Liver (tissue), 9 donors: Measurements from ENCODE around the gene SOX6. TPM values are rescaled to one million over a fixed set of nuclear protein-coding genes. Genes with fewer than 3 reads are reported as not detected.

ENCODE experiments used
- DNase-seq: peaks from one replicate; pipeline ENCODE4 v3.0.0-alpha.2; 2017; ENCODE audit warnings: low spot score
- H3K27ac ChIP-seq, 2 donors: one replicate each; pipeline ENCODE4 v1.7.0; 2013; ENCODE audit warnings: inconsistent platforms in 2 of 2, low read length in 2 of 2, control low read depth in 1 of 2, low read depth in 1 of 2, mild to moderate bottlenecking in 1 of 2
- H3K27me3 ChIP-seq, 4 donors: one replicate each; pipeline versions ENCODE4 v1.6.1 to v1.7.0; 2013; ENCODE audit warnings: low read length in 3 of 4, inconsistent platforms in 1 of 4, mild to moderate bottlenecking in 1 of 4, moderate library complexity in 1 of 4; ENCODE audit not compliant: control insufficient read depth in 4 of 4, insufficient read depth in 4 of 4
- H3K36me3 ChIP-seq, 4 donors: one replicate each; pipeline versions ENCODE4 v1.6.1 to v1.7.0; 2013; ENCODE audit warnings: low read length in 3 of 4, mild to moderate bottlenecking in 3 of 4, low read depth in 1 of 4, moderate library complexity in 1 of 4; ENCODE audit not compliant: control insufficient read depth in 4 of 4, insufficient read depth in 3 of 4
- H3K4me1 ChIP-seq, 4 donors: one replicate each; pipeline versions ENCODE4 v1.6.1 to v1.7.0; 2013; ENCODE audit warnings: low read length in 3 of 4, mild to moderate bottlenecking in 3 of 4, moderate library complexity in 1 of 4; ENCODE audit not compliant: control insufficient read depth in 4 of 4, insufficient read depth in 4 of 4
- H3K4me3 ChIP-seq, 3 donors: one replicate each; pipeline versions ENCODE4 v1.6.1 to v1.7.0; 2013; ENCODE audit warnings: low read length in 3 of 3, control low read depth in 1 of 3, low read depth in 1 of 3, mild to moderate bottlenecking in 1 of 3
- H3K9ac ChIP-seq, 2 donors: one replicate each; pipeline ENCODE4 v1.7.0; 2013; ENCODE audit warnings: low read length in 2 of 2, mild to moderate bottlenecking in 2 of 2, moderate library complexity in 2 of 2, control low read depth in 1 of 2, low read depth in 1 of 2
- H3K9me3 ChIP-seq, 4 donors: one replicate each; pipeline versions ENCODE4 v1.6.1 to v1.7.0; 2013; ENCODE audit warnings: low read length in 3 of 4; ENCODE audit not compliant: control insufficient read depth in 4 of 4
- FOXA1 ChIP-seq: IDR thresholded peaks from 2 replicates; pipeline ENCODE4 v1.6.1; 2016; ENCODE audit warnings: antibody characterized with exemption
- HNF4A ChIP-seq, 2 donors: conservative IDR thresholded peaks; 2 replicates each; pipeline ENCODE4 v1.6.1; 2016; ENCODE audit warnings: antibody characterized with exemption in 2 of 2, mild to moderate bottlenecking in 2 of 2
- JUND ChIP-seq, 2 donors: IDR thresholded peaks; 2 replicates each; pipeline ENCODE4 v1.6.1; 2016; ENCODE audit warnings: antibody characterized with exemption in 2 of 2
- MAX ChIP-seq: IDR thresholded peaks from 2 replicates; pipeline ENCODE4 v1.6.1; 2016; ENCODE audit warnings: antibody characterized with exemption
- NR2F2 ChIP-seq: IDR thresholded peaks from 2 replicates; pipeline ENCODE4 v1.6.1; 2016; ENCODE audit warnings: antibody characterized with exemption
- RAD21 ChIP-seq, 2 donors: IDR thresholded peaks; 2 replicates each; pipeline ENCODE4 v1.6.1; 2016; ENCODE audit warnings: antibody characterized with exemption in 2 of 2, mild to moderate bottlenecking in 2 of 2
- REST ChIP-seq: IDR thresholded peaks from 2 replicates; pipeline ENCODE4 v1.6.1; 2016; ENCODE audit warnings: antibody characterized with exemption, mild to moderate bottlenecking
- RXRA ChIP-seq, 2 donors: IDR thresholded peaks; 2 replicates each; pipeline ENCODE4 v1.6.1; 2017 to 2018; ENCODE audit warnings: antibody characterized with exemption in 2 of 2, mild to moderate bottlenecking in 1 of 2
- YY1 ChIP-seq: IDR thresholded peaks from 2 replicates; pipeline ENCODE4 v1.6.1; 2016; ENCODE audit warnings: antibody characterized with exemption, mild to moderate bottlenecking
- WGBS: extraction: QIAGEN DNeasy Blood & Tissue Kit; methylation state at CpG from one replicate; pipeline ENCODE4 v1.1.7; 2013; 5-methylcytosine and 5-hydroxymethylcytosine counted together
- polyA plus RNA-seq, 2 donors: library from polyadenylated mRNA; stranded (reverse) in 1 of 2; unstranded in 1 of 2; fragments of 200-250 nt in 1 of 2; fragments of >200 nt in 1 of 2; fragmentation: Nextera tagmentation in 1 of 2; extraction: Ambion mirVana in 1 of 2; gene quantifications; one replicate each; pipeline versions ENCODE4 v1.2.1 to v1.2.3, GENCODE V29; 2013 to 2015
- total RNA-seq, 2 donors: library from RNA; depleted of rRNA; stranded (reverse); fragments of >200 nt; gene quantifications; one replicate each; pipeline ENCODE4 v1.2.3, GENCODE V29; 2014
- donor health status: healthy.
- donor health status: healthy.
- donor health status: healthy.
- donor health status: healthy.
- donor health status: healthy.

Gene SOX6
- total and polyA plus RNA-seq, 4 donors: 2.4 to 111 (median 14.8) TPM

GRCh38 chr11:15970506-15971214 is 385.7 kb downstream of the SOX6 start:
- no peak overlapping the region for H3K4me3 ChIP-seq
- WGBS: 94% methylated on average over 3 of the region's 3 CpGs

GRCh38 chr11:15969701-15970329 is 386.5 kb downstream of the SOX6 start:
- WGBS: 73% methylated on average over 6 of the region's 6 CpGs
- TF ChIP-seq FOXA1 (no peak), JUND (IDR thresholded peaks at IDR 0.05) (peak in 1 of 2 donors; percentile 5)
- H3K27ac ChIP-seq: peak overlapping the region; percentile 8 to 50

More at GRCh38 chr11:15970506-15971214, 385.7 kb downstream of the SOX6 start:
- DNase-seq: no peak
- peaks cover 0 to 6% (median 1%) of the 10 kb centered on the region in 4 donors for H3K4me1 ChIP-seq
- H3K27me3 ChIP-seq: no peaks in the 10 kb centered on the region
- TF ChIP-seq MAX (no peak), JUND (IDR thresholded peaks at IDR 0.05) (no peak), HNF4A (conservative IDR thresholded peaks at IDR 0.05) (no peak)
- H3K9me3 ChIP-seq: no peaks in the 10 kb centered on the region
- H3K36me3 ChIP-seq: peaks cover 0 to 1% (median 0%) of the 10 kb centered on the region in 4 donors
- H3K9ac ChIP-seq: no peak overlapping the region
- H3K27ac ChIP-seq: no peak overlapping the region

GRCh38 chr11:15969281-15969680 is 387.1 kb downstream of the SOX6 start:
- Histone ChIP-seq H3K9ac (peak overlapping the region in 1 of 2 donors; percentile 38), H3K27me3 (no peaks in the 10 kb centered on the region), H3K4me1 (peaks cover 0 to 6% (median under 1%) of the 10 kb centered on the region in 4 donors), H3K36me3 (peaks cover 0 to 1% (median 0%) of the 10 kb centered on the region in 4 donors), H3K9me3 (no peaks in the 10 kb centered on the region), H3K27ac (peak overlapping the region; percentile 43 to 50), H3K4me3 (no peak overlapping the region)
- TF ChIP-seq RXRA (IDR thresholded peaks at IDR 0.05) (peak in 1 of 2 donors; percentile 29), JUND (IDR thresholded peaks at IDR 0.05) (peak; percentile 58 to 80), REST (peak; percentile 80), RAD21 (IDR thresholded peaks at IDR 0.05) (peak; percentile 29 to 52), MAX (no peak), NR2F2 (no peak), YY1 (peak; percentile 26), HNF4A (conservative IDR thresholded peaks at IDR 0.05) (peak in 1 of 2 donors; percentile 20)
- 33% methylated on average over 4 of the region's 4 CpGs for WGBS
- DNase-seq: peak; percentile 66

More at GRCh38 chr11:15969701-15970329, 386.5 kb downstream of the SOX6 start:
- Histone ChIP-seq H3K4me3 (no peak overlapping the region), H3K36me3 (peaks cover 0 to 1% (median 0%) of the 10 kb centered on the region in 4 donors), H3K9me3 (no peaks in the 10 kb centered on the region), H3K27me3 (no peaks in the 10 kb centered on the region), H3K4me1 (peaks cover 0 to 6% (median under 1%) of the 10 kb centered on the region in 4 donors), H3K9ac (peak overlapping the region in 1 of 2 donors; percentile 38)
- no peak for DNase-seq
